GM04503 (cell line): ENCODE results near the gene SLC25A25.
"Not testable (repeated sequence)": the region's sequence is repeated elsewhere in the genome, so short reads cannot be mapped to it uniquely, and the experiment has no call there.

Experiments used
- DNase-seq: peaks from one replicate; pipeline ENCODE4 v3.0.0-alpha.2; 2012; ENCODE audit warnings: low read depth

Gene SLC25A25

GRCh38 chr9:128051932-128052709 is 15.9 kb upstream of the SLC25A25 start:
- DNase-seq: no peak

DNA sequence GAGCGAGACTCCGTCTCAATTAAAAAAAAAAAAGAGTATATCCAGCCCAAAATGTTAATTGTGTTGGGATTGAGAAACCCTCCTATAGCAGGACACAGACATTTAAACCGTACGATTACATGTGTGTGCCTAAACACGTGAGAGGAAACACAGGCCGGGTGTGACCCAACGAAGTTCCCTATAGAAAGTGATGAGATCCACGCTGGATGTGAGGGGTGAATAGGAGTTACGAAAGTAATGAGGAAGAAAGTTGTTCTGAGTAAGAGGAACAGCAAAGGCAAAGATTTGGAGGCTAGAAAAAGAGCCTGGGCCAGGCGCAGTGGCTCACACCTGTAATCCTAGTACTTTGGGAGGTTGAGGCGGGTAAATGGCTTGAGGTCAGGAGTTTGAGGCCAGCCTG is 14.5 kb upstream of the SLC25A25 start:
- no peak for DNase-seq

GRCh38 chr9:128054087-128054486 is 13.9 kb upstream of the SLC25A25 start:
- DNase-seq: no peak

DNA sequence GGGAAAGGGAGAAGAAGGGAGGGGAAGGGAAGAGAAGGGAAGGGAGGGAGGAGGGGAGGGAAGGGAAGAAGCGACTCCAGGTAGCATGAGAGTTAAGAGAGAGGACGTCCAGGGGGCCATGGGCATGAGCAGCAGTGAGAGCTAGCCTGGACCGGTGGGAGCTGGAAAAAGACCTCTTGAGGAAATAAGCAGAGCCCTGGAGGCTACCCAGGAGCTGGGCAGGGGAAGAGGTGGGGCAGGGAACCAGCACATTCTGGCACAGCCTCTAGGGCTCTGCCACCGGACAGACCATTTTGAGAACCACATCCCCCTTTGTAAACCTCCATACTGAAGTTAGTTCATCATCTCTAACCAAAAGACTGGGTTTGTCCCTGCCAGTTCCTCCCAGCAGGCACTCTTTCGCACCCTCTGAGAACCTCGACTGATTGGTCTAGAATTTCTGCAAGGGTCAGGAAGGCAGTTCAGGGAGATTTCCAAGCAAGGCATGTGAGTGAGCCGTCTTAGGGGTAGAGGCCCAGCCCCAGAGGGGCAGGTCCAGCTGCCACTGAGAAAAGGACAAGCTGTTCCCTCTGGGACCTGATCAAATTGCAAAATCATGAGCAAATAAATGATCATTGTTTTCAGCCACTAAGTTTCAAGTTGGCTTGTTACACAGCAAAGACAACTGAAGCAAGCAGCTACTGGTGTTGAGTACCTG is 12.5 kb upstream of the SLC25A25 start:
- DNase-seq: no peak

DNA sequence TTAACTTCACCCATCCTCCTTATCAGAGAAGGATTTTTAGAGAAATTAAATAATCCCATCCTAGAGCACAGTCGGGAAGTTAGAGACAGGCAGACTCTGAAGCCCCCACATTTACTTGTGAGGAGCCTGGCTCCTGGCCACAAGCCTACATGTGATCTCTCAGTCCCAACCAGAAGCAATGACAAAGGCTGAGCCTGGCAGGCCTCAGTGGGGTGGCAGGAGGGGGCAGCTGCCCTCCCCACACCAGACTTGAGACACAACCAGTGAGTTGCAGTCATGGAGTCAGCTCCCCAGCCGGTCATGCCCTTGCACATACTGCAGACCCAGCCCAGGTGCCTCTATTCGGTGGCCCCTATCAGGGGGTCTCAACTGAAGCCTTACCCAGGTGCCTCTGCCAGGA is 11.9 kb upstream of the SLC25A25 start:
- no peak for DNase-seq

GRCh38 chr9:128056887-128057723 is 10.9 kb upstream of the SLC25A25 start:
- no peak for DNase-seq

- DNase-seq: no peak
These were observed 10.2 kb upstream of the SLC25A25 start for GRCh38 chr9:128057724-128058409.

- DNase-seq: no peak
These were observed 8.6 kb upstream of the SLC25A25 start for GRCh38 chr9:128059365-128059983.

DNA sequence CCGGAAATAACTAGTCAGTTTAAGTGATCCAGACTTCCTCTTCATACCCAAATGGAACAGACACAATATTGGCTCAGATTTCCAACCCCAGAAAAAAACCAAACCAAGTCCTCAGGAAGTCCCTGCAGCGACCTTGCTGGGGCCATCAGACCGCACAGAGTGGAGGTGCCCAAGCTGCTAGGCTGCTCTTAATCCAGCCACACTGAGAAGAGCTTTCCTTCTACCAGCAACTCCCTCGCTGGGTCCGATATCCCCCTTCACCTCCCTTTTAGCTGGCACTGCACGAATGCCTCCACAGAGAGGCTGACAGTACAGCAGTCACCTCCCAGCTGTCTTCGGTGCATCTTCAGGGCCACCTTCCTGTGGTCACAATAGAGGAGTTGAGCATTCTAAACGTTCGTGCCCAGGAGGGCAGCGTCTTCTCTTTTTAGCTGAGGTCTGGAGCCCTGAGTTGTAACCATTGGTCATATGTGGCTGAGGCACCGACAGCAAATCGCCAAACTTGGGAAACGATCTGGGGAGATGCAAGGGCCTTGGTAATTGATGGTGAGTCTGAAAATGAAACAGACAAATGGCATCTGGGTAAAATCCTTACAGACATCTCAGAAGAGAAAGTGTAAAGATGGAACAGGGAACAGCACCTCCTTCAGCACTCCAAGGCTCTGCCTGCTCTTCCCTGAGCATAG is 6.6 kb upstream of the SLC25A25 start:
- no peak for DNase-seq

DNA sequence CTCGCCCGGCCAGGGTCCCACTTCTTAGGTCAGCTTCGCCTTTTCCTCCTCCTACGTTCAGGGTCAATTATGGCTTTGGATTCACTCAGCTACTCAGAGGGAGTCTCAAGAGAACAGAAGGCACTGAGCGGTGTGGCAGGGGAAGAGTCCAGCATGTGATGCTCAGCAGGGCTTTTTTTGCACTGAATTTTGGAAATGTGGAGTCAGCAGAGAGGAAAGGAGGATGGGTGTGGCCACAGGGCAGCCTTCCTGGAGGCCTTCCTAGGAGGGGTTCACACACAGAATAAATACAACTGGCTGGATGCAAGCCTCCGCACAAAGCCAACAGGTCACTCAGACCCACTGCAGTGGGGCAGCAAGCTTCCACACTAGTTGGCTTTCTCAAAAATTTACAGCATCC is 5.8 kb upstream of the SLC25A25 start:
- DNase-seq: no peak

DNA sequence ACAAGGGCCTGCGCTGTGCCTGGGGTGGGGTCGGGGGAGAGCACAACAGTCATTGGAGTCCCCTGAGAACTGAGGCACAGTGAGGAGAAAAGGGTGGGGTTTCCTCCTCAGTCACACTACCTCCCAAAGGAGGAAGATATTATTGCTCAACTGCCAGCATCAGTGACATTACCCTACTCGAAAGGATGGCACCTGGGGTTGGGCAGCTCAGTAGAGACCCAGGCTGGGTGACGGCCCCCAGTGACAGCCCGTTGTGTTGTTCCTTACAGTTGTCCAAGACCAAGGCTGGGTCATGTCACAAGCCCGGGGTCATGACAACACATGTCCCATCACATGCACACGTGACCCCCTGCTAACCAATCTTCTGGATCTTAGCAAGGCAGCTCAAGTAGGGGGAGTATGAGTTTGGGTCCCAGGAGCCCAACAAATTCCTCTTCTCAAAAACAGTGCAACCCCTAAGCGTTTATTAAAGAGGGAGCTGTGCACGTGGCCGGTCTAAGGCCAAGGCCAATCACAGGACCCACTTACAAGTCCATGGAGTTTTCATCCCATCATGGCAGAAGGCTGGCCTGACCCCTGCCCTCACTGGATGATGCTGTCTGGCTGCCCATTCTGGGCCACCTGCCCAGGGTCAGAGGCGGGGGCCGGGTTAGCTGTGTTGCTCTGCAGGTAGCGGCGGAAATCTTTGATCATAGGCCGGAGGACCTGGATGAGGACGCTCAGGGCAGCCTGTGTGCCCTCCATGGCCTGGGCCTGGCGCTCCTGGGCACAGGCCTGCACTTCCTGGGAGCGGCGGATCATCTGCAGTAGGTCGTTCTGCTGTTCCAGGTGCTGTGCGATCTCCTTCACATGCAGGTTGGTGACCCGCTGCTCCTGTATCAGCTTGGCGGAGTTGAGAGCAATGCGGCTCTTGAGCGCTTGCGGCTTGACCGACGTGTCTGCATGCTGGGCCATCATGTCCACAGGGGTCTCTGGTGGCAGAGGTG is 4.9 kb upstream of the SLC25A25 start:
- DNase-seq: no peak

GRCh38 chr9:128065907-128066712 is 1.9 kb upstream of the SLC25A25 start:
- no peak for DNase-seq

DNA sequence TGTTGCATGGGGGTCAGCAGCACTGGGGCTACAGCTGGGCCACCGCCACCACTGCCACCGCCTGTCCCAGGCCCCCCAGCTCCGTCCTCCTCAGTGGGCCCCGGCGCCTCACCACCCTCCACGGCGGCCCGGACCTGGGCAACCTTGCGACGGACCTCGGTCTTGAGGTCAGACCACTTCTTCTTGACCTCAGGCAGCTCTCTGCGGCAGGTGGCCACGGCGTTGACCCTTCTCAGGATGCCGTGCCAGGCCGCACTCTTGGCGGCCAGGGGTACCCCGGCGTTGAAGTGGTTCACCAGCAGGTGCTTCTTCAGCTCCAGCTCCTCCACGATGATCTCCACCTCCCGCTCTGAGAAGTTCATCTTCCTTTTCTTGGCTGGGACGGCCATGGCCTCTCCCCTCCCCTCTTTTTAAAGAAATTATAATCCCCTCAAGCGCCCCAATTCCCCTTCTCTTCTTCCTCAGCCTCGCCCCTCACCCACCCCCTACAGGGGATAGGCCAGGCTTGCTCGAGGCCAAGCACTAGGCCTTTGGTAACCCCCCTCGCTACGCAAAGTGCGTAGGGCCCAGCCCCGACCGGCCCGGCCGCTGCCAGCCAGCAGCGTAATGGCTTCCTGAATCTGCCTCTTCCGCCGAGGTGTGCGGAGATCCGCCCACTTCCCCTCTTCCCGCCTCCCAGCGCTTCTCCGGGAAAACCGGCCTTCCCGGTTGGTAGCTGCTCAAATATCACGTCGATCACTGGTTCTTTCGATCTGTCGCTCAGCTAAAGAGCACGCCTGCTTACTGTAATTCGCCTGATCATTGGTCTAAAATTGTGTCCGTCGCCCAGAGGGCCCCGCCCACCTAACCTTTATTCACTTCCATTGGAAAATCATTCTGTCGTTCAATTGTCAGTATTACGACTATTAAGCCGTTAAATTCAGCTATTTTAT is 1.1 kb upstream of the SLC25A25 start, which contains the start of gene NAIF1:
Gene NAIF1 (minus strand): TSS at position 608 of the 932 bp plus-strand sequence. CDS start 219 bp downstream, at position 389.
- DNase-seq: peak; percentile 97

GRCh38 chr9:128068386-128069205 is 564 bp downstream of the SLC25A25 start:
- DNase-seq: no peak

GRCh38 chr9:128070874-128071273 is 2.8 kb downstream of the SLC25A25 start:
- no peak for DNase-seq

GRCh38 chr9:128071475-128071874 is 3.4 kb downstream of the SLC25A25 start:
- DNase-seq: not testable (repeated sequence)
